ENCODE data around the gene HOMEZ.
"Not testable (repeated sequence)": the region's sequence is repeated elsewhere in the genome, so short reads cannot be mapped to it uniquely, and the experiment has no call there.

Gene HOMEZ

GRCh38 chr14:23286020-23286901, at the start of gene HOMEZ:
Gene HOMEZ (minus strand): TSS chr14:23286132. CDS start chr14:23285952, 180 bp downstream.
- DNase-seq (ENCODE audit: low read depth): peak; percentile 96

DNA sequence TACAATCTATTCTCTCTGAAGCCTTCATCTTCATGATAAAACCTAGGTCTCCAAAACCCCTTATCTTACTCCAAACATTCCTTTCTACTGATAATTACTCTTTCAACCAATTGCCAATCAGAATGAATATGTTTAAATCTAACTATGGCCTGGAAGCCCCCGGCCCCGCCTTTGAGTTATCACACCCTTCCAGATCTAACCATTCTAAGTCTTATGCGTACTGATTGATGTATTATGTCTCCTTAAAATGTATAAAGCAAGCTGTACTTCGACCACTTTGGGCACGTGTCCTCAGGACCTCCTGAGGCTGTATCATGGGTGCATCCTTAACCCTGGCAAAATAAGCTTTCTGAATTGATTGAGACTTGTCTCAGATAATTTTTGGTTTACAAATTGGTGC, 49.7 kb upstream of the HOMEZ start:
- DNase-seq (ENCODE audit: low read depth): no peak

DNA sequence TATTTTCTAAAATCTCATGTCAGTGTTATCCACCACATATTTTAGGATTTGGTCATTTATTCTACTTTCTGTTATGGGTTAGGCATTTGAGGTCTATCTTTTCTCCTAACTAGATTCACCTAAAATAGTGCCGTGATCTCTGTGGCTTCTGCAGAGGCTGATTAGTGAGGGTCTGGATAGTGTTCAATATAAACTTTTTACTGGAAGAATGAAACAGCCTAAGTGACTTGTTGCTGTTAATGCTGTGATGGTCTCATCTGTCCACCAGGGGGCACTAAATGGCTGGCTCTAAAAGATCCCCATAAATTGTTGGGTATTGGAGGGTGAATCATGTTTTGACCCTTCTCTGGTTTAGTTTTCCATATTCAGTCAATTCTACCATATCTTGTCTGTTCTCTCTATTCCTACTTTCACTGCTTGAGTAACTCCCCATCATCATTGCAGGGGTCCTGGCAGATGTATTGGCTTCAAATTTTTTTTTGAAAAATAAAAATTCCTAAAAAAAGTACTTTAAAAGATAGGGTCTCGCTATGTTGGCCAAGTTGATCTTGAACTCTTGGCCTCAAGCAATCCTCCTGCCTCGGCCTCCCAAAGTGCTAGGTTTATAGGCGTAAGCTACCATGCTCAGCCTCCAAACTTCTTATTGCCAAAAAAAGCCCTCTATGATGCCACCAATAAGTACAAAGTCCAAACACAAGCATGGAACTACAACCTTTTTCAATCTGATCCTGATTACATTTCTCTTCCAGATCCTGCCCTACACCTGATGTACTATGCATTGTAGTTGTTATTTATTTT, 42.2 kb upstream of the HOMEZ start:
- peak; percentile 42 for DNase-seq (ENCODE audit: low read depth)

- DNase-seq (ENCODE audit: low read depth): no peak
Measured at GRCh38 chr14:23326491-23327332, 40.8 kb upstream of the HOMEZ start.

DNA sequence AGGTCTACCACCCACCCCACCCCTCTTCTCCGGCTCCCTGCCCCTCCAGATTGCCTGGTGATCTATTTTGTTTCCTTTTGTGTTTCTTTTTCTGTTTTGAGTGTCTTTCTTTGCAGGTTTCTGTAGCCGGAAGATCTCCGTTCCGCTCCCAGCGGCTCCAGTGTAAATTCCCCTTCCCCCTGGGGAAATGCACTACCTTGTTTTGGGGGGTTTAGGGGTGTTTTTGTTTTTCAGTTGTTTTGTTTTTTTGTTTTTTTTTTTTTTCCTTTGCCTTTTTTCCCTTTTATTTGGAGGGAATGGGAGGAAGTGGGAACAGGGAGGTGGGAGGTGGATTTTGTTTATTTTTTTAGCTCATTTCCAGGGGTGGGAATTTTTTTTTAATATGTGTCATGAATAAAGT, 39.8 kb upstream of the HOMEZ start:
- DNase-seq (ENCODE audit: low read depth): not testable (repeated sequence)

GRCh38 chr14:23324993-23325392, 39.1 kb upstream of the HOMEZ start:
- DNase-seq (ENCODE audit: low read depth): no peak

GRCh38 chr14:23324455-23324846, 38.5 kb upstream of the HOMEZ start:
- no peak for DNase-seq (ENCODE audit: low read depth)

GRCh38 chr14:23323838-23324454, 38.0 kb upstream of the HOMEZ start:
- DNase-seq (ENCODE audit: low read depth): no peak

DNA sequence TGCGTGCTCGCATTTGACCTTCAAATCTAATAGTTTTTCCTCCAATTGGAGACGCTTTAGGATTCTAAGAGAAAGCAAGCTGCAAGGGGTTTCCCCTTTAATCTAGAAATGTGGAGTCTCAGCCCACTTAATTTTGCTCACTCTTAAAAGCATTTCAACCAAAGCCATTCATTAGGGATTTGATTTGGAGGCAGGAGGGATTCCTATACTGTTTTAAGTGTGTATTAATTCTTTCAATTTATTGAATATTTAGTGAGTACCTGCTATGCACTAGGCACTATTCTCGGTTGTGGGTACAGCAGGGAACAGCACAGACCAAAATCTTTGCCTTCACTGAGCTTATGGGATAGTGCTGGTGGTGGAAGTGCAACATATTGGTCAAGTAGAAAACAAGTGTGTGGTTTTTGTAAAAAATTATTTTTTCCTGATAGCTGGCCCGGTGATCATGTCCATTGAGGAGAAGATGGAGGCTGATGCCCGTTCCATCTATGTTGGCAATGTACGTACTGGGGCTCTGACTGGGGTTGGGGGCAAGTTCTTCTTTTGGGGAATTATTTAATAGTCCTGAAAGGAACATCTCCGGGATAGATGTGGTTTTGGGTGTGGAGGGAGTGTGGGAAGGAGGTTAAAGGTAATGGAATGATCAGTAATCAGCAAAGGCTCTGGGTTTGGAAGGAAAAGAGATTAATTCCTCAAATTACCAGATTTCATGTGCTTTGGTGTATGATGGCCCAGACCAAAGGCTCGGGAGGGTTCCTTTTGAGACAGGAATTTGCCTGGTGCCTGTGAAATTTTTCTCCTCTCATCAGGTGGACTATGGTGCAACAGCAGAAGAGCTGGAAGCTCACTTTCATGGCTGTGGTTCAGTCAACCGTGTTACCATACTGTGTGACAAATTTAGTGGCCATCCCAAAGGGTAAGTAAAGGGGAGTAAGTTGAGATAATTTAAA, 36.9 kb upstream of the HOMEZ start:
- DNase-seq (ENCODE audit: low read depth): no peak

DNA sequence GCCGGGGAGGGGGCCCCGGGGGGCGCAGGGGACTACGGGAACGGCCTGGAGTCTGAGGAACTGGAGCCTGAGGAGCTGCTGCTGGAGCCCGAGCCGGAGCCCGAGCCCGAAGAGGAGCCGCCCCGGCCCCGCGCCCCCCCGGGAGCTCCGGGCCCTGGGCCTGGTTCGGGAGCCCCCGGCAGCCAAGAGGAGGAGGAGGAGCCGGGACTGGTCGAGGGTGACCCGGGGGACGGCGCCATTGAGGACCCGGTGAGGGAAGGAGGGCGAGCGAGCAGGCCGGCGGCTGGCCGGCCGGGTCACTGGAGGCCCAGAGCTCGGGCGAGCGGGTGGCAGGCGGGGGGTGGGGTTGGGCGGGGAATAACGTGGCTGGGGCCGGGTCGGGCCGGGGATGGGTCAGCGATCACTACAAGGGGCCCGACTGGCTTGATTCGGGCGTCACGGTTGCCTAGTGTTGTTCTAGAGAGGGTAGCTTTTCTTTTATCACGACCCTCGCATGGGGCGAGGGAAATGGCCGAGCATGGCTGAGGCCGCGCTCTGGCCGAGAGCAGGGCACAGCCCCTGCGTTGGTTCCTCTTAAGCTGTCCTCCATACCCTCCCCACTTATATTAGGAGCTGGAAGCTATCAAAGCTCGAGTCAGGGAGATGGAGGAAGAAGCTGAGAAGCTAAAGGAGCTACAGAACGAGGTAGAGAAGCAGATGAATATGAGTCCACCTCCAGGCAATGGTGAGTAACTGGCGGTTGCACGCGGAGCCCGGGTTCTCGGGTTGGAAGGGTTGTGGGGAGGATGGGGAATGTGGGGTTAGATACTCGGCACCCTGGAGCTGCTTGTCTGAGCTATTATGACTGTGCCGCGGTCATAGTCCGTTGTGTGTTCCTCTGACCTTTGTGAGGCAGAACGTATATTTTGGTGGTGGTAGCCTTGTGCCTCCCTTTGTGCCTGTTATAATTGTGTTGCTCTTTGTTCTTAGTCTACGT, 35.9 kb upstream of the HOMEZ start:
- DNase-seq (ENCODE audit: low read depth): no peak

DNA sequence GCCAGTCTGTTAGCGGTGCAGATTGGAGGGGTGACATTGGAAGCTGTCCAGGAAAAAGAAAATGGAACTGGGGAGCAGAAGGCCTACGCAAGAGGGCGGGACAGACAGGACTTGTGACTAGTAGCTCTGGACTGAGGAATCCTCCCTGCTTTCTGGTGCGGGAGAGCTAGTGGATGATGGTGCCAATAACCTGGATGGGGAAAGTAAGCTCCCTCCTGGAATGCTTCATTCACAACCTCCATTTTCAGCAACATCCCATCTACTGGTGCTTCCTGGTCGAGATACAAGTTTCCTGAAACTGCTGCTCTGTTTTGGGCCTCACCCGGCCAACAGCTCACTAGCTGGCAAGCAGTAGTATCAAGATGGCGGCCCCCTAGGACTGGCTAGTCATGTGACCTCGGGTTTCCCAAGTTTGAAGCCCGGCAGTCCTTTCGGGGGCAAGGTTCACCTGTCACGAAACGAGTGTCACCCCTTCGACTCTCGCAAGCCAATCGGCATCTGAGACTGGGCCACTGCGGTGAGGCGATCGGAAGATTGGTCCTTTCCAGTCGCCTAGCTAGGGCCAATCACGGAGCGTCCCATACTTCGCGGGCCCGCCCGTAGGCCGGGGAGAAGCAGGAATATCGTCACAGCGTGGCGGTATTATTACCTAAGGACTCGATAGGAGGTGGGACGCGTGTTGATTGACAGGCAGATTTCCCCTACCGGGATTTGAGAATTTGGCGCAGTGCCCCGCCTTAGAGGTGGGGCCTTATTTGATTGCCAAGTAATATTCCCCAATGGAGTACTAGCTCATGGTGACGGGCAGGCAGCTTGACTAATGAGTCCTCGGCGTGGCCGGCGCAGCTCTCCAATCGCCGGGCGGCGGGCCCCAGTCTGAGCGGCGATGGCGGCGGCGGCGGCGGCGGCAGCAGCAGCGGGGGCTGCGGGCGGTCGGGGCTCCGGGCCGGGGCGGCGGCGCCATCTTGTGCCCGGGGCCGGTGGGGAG, 34.9 kb upstream of the HOMEZ start, which contains the start of gene PABPN1:
Gene PABPN1 (plus strand): TSS at position 874 of the 988 bp plus-strand sequence. CDS start 13 bp downstream, at position 887.
- peak; percentile 92 for DNase-seq (ENCODE audit: low read depth)

DNA sequence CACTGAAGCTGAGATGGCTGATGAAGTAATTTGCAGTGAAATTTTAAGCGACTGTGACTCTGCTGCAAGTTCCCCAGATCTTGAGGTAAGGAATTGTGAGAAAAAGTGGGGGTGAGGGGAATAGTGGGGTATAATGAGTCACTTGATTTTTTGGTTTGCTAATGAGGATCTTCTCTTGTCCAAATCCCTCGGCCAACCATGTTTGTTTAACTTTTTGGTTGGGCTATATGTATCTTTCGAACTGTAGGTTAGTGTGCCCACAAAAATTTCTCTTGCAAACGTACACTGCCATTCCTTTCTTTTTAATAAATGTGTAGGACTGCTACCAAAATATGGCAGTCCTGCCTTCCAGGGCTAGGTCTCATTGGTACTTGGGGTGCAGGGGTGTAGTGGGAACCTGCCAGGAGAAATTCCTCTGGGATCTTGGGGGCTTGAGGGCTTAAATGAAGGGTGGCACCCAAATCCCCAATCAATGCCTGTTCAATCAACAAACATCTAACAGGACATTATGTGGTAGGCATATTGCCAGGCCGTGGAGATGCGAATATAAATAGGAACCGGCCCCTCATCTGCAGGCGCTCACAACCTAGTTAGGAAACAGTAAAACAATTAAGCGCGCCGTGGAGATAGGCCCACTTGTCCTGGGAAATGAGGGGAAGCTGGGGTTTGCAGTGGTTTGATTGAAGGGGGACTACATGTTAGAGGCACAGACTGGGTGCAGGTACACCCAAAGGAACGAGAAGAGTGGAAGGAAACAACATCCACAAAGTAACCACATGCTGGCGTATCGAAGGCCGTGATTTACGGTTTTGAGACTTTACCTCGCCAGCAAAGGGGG, 34.0 kb upstream of the HOMEZ start:
- DNase-seq (ENCODE audit: low read depth): no peak

DNA sequence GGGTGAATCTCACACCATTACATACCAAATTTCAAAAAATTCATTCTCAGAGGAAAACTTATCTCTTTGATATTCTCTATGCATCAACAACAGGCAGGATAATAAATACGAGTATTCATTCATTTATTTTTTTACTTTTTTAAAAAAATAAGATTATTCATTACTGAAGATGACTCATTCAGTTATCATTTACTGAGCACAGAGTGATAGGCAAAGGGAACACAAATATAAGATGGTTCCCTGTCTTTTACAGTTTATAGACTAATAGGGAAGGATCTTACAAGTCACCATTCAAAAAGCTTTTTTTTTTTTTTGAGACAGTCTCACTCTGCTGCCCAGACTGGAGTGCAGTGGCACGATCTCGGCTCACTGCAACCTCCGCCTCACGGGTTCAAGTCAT, 30.4 kb upstream of the HOMEZ start:
- no peak for DNase-seq (ENCODE audit: low read depth)

- no peak for DNase-seq (ENCODE audit: low read depth)
Measured at GRCh38 chr14:23310546-23310945, 24.6 kb upstream of the HOMEZ start.

- DNase-seq (ENCODE audit: low read depth): no peak
Measured at GRCh38 chr14:23308721-23309445, 23.0 kb upstream of the HOMEZ start.
